ENCODE data around the gene TM9SF3. TPM values are rescaled to one million over a fixed set of nuclear protein-coding genes. Genes with fewer than 3 reads are reported as not detected.

Gene TM9SF3
- total RNA-seq, 1 donor from 2014 or later = 192 TPM

- no peak for DNase-seq (ENCODE audit: low spot score)
- Mint-ChIP-seq H3K27ac (ENCODE audit: unreplicated experiment) (no peak overlapping the region), H3K9me3 (ENCODE audit: low read depth) (peaks cover 3% of the 10 kb centered on the region), H3K4me3 (ENCODE audit: unreplicated experiment) (no peak overlapping the region), H3K27me3 (ENCODE audit: low read depth) (no peaks in the 10 kb centered on the region), H3K4me1 (ENCODE audit: low read depth) (peaks cover 10% of the 10 kb centered on the region), H3K36me3 (ENCODE audit: low read depth) (peaks cover 17% of the 10 kb centered on the region)
- no peak for TF ChIP-seq CTCF (IDR thresholded peaks at IDR 0.05)
These were observed 50.7 kb downstream of the TM9SF3 start for GRCh38 chr10:96536129-96536528.

GRCh38 chr10:96532523-96532922, 54.3 kb downstream of the TM9SF3 start:
- no peaks in the 10 kb centered on the region for H3K9me3 Mint-ChIP-seq (ENCODE audit: low read depth)
- peaks cover 16% of the 10 kb centered on the region for H3K36me3 Mint-ChIP-seq (ENCODE audit: low read depth)
- H3K4me3 Mint-ChIP-seq (ENCODE audit: unreplicated experiment) = no peak overlapping the region
- no peaks in the 10 kb centered on the region for H3K27me3 Mint-ChIP-seq (ENCODE audit: low read depth)
- H3K27ac Mint-ChIP-seq (ENCODE audit: unreplicated experiment) = no peak overlapping the region
- H3K4me1 Mint-ChIP-seq (ENCODE audit: low read depth) = peaks cover 10% of the 10 kb centered on the region
- no peak for DNase-seq (ENCODE audit: low spot score)
- TF ChIP-seq CTCF (IDR thresholded peaks at IDR 0.05) = no peak

- Mint-ChIP-seq H3K27ac (ENCODE audit: unreplicated experiment) (no peak overlapping the region), H3K9me3 (ENCODE audit: low read depth) (no peaks in the 10 kb centered on the region), H3K36me3 (ENCODE audit: low read depth) (peaks cover 27% of the 10 kb centered on the region), H3K4me3 (ENCODE audit: unreplicated experiment) (no peak overlapping the region), H3K4me1 (ENCODE audit: low read depth) (peaks cover 14% of the 10 kb centered on the region), H3K27me3 (ENCODE audit: low read depth) (no peaks in the 10 kb centered on the region)
- no peak for DNase-seq (ENCODE audit: low spot score)
- no peak for TF ChIP-seq CTCF (IDR thresholded peaks at IDR 0.05)
These were observed 57.1 kb downstream of the TM9SF3 start for GRCh38 chr10:96529634-96530279.

DNA sequence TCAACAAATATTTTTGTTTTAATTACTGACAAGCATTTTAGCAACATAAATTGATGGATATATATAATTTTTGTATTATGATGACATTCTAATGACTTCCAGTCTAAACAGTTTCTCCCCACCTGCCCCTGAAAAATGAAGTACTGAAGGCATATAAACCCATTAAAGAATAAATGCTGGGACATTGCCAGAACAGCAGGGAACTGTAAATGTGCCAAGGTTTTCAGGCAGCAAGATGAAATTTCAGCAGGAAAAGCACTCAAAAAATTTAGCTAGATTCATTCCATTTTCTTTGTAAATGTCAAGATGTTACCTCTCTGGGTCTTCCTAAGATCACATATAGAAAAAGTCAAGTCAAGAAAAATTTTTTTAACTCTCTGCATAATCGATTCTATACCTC, 62.1 kb downstream of the TM9SF3 start:
- H3K4me1 Mint-ChIP-seq (ENCODE audit: low read depth) = peaks cover 11% of the 10 kb centered on the region
- peaks cover 30% of the 10 kb centered on the region for H3K36me3 Mint-ChIP-seq (ENCODE audit: low read depth)
- DNase-seq (ENCODE audit: low spot score) = no peak
- no peak for TF ChIP-seq CTCF (IDR thresholded peaks at IDR 0.05)
- no peaks in the 10 kb centered on the region for H3K27me3 Mint-ChIP-seq (ENCODE audit: low read depth)
- no peak overlapping the region for H3K27ac Mint-ChIP-seq (ENCODE audit: unreplicated experiment)
- no peaks in the 10 kb centered on the region for H3K9me3 Mint-ChIP-seq (ENCODE audit: low read depth)
- H3K4me3 Mint-ChIP-seq (ENCODE audit: unreplicated experiment) = no peak overlapping the region

DNA sequence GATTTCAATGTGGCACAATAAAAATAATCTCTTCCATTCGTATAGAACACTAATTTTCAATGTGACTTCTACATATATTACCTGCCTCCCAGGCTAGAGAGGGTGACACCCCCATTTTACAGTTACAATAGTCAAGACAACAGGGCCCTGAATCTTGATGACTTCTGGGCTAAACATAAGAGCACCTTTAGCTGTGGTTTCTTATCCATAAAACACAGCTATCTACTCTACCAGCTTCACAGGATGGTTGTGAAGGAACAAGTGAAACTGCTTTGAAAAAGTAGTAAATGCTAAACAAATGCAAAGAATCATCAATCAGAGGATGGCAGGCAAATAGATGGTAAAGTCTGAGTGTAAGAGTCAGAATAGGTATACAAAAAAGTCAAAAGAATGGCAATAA, 69.5 kb downstream of the TM9SF3 start:
- Mint-ChIP-seq H3K4me3 (ENCODE audit: unreplicated experiment) (no peak overlapping the region), H3K9me3 (ENCODE audit: low read depth) (no peaks in the 10 kb centered on the region), H3K27ac (ENCODE audit: unreplicated experiment) (no peak overlapping the region), H3K36me3 (ENCODE audit: low read depth) (peaks cover 13% of the 10 kb centered on the region), H3K4me1 (ENCODE audit: low read depth) (peaks cover 19% of the 10 kb centered on the region), H3K27me3 (ENCODE audit: low read depth) (no peaks in the 10 kb centered on the region)
- TF ChIP-seq CTCF (IDR thresholded peaks at IDR 0.05) = no peak
- DNase-seq (ENCODE audit: low spot score) = no peak
